GM23338 (cell line): ENCODE measurements around the gene FGFRL1. TPM values are rescaled to one million over a fixed set of nuclear protein-coding genes. Genes with fewer than 3 reads are reported as not detected.

Experiments
- CREB1 ChIP-seq: fragments of 250-450 bp; sonication (Bioruptor Pico); IDR thresholded peaks from 2 replicates; pipeline ENCODE4 v1.5.0; 2020; ENCODE audit warnings: low read depth, mild to moderate bottlenecking, moderate library complexity
- CTCF ChIP-seq, 2 experiments: fragments of 200-600 bp in 1 of 2; sonication (generic) in 1 of 2; conservative IDR thresholded peaks; 2 replicates each; pipeline versions ENCODE4 v1.5.1 to v1.6.1; 2016 to 2017; ENCODE audit warnings: antibody characterized with exemption in 2 of 2, low read depth in 2 of 2, mild to moderate bottlenecking in 2 of 2, moderate library complexity in 1 of 2
- ETS1 ChIP-seq: IDR thresholded peaks from 2 replicates; pipeline ENCODE4 v1.6.1; 2016; ENCODE audit warnings: antibody characterized with exemption
- ZNF462 ChIP-seq: fragments of 250-450 bp; sonication (Bioruptor Pico); IDR thresholded peaks from 2 replicates; pipeline ENCODE4 v1.5.0; 2020; ENCODE audit warnings: mild to moderate bottlenecking, moderate library complexity
- polyA plus RNA-seq: library from polyadenylated mRNA; unstranded; fragments of >200 nt; fragmentation: Nextera tagmentation; extraction: Ambion mirVana; gene quantifications from 2 replicates; pipeline ENCODE4 v1.2.1, GENCODE V29; 2016
- total RNA-seq: library from RNA; depleted of rRNA; stranded (reverse); fragments of >200 nt; shearing (Covaris generic); gene quantifications from 2 replicates; pipeline ENCODE4 v1.2.3, GENCODE V29; 2014

Gene FGFRL1
- total and polyA plus RNA-seq, 2 experiments from 2014 or later: 7.0 to 35.8 TPM

- TF ChIP-seq ZNF462 (CRISPR knock-in tag) (no peak), ETS1 (no peak), CTCF (conservative IDR thresholded peaks at IDR 0.05; ENCODE audit: low read depth in 2 of 2) (no peak), CREB1 (CRISPR knock-in tag) (no peak)
These were observed 2.0 kb downstream of the FGFRL1 start (continued) for GRCh38 chr4:1013225-1014073.
